ENCODE measurements around the gene ANKDD1B.

DNA sequence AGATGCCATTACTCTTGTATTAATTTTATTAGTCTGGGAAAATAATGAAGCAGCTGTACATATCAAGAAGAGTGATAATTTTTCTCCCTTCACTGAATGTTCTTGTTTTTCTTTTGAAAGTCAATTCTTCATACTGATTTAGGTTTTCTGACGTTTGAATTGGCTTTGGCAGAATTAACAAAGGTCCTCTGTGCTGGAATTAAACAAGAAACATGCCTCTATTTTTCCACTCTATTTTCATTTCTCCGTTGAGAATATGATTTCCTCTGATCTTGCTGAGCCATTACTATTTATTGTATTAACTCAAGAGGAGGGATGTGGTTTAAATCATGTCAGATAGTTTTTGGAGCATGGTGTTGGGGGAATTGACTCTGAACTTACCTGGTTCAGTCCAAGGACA is 42.3 kb downstream of the ANKDD1B start:
- TF ChIP-seq, protein P1, sequence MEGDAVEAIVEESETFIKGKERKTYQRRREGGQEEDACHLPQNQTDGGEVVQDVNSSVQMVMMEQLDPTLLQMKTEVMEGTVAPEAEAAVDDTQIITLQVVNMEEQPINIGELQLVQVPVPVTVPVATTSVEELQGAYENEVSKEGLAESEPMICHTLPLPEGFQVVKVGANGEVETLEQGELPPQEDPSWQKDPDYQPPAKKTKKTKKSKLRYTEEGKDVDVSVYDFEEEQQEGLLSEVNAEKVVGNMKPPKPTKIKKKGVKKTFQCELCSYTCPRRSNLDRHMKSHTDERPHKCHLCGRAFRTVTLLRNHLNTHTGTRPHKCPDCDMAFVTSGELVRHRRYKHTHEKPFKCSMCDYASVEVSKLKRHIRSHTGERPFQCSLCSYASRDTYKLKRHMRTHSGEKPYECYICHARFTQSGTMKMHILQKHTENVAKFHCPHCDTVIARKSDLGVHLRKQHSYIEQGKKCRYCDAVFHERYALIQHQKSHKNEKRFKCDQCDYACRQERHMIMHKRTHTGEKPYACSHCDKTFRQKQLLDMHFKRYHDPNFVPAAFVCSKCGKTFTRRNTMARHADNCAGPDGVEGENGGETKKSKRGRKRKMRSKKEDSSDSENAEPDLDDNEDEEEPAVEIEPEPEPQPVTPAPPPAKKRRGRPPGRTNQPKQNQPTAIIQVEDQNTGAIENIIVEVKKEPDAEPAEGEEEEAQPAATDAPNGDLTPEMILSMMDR (IDR thresholded peaks at IDR 0.05 in 8 of 11, conservative IDR thresholded peaks at IDR 0.05 in 3 of 11), result no peak
- TF ChIP-seq POLR2A (IDR thresholded peaks at IDR 0.05), result no peak
